GM21360 (cell line): ENCODE measurements around the gene INTS2.
"Not testable (repeated sequence)": the region's sequence is repeated elsewhere in the genome, so short reads cannot be mapped to it uniquely, and the experiment has no call there.

Experiments used
- ATAC-seq: cut with Tn5 transposase; IDR thresholded peaks from one replicate; pipeline ENCODE4 v1.9.1; 2021; ENCODE audit warnings: mild to moderate bottlenecking, moderate library complexity; ENCODE audit not compliant: unreplicated experiment

Gene INTS2

DNA sequence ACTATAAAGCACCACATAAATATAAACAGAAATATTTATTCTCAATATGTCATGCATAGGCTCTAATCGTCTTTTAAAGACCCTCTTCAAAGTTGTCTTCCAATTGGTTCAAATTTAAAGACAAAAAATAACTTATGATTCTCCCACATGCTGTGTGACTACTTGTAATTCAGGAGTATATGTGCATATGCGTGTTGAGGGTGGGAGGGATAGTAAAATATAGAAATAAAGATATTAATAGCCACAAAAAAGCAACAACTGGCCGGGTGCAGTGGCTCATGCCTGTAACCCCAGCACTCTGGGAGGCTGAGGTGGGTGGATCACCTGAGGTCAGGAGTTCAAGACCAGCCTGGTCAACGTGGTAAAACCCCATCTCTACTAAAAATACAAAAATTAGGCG is 33.5 kb downstream of the INTS2 start:
- not testable (repeated sequence) for ATAC-seq

DNA sequence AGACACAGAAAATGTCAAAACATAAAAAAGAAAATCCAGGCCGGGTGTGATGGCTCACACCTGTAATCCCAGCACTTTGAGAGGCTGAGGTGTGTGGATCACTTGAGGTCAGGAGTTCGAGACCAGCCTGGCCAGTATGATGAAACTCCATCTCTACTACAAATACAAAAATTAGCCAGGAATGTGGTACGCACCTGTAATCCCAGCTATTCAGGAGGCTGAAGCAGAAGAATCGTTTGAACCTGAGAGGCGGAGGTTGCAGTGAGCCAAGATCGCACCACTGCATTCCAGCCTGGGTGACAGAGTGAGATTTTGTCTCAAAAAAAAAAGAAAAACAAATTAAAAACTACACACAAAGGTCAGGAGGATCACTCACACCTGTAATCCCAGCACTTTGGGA is 40.0 kb downstream of the INTS2 start:
- not testable (repeated sequence) for ATAC-seq

DNA sequence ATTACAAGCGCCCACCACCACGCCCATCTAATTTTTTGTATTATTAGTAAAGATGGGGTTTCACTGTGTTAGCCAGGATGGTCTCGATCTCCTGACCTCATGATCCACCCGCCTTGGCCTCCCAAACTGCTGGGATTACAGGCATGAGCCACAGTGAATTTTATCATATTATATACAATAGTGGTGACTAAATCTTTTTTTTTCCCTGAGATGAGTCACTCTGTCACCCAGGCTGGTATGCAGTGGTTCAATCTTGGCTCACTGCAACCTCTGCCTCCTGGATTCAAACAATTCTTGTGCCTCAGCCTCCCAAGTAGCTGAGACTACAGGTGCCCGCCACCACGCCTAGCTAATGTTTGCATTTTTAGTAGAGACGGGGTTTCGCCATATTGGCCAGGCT is 41.9 kb downstream of the INTS2 start:
- not testable (repeated sequence) for ATAC-seq

DNA sequence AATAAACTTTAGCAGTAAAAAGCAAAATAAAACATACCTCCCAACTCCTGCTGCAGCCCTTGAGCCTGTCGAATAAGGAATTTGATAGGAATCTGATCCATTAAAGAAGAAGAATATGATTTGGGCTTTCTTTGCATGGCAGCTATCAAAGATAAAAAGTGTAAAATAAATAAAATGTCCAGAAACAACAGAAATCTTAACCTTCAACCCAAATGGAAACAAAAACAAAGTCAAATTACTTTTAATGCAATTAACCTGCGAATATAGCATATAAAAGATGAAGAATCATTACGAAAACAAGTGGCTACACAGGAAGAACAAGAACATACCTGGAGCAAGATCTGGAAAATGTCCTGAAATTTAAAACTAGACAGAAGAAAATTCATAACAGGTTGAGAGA is 42.9 kb downstream of the INTS2 start:
- no peak for ATAC-seq

DNA sequence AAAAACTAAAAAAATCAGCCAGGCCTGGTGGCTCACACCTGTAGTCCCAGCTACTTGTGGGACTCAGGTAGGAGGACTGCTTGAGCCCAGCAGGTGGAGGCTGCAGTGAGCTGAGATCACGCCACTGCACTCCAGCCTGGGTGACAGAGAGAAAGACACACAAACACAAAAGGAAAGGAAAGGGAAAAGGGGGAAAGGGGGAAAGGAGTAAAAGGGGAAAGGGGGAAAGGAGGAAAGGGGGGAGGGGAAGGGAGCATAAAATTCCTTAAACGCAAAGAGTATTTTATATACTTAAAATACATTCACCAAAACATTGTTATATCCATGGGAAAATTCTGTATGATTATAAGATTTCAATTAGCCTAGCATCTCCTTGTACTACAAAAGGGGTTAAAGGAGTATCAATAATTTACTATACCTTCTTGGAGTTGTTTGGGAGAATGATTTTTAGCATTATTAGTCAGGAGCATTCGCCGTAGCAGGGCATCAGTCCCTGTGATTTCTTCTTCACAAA is 47.1 kb downstream of the INTS2 start:
- ATAC-seq, result no peak

DNA sequence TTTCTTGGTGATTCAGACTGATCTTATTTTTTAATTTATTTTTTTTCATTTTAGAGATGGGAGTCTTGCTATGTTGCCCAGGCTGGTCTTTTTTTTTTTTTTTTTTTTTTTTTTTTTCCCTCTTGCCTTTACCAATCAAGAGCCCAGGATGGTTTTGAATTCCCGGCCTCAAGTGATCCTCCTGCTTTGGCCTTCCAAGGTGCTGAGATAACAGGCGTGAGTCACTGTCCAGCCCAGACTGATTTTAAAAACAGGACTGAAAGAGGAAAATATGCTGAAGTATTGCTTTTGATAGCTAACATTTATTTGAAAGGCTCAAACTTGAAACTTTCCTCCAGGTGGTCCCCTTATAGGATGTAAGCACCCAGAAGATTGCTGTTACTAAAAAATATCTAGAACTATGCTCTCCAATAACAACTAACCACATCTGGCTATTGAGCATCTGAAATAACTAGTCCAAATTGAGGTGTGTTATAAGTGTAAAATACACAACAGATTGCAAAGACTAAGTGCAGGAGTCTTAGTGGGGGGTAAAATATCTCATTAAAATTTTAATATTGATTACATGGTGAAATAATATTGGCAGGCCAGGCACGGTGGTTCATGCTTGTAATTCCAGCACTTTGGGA is 48.7 kb downstream of the INTS2 start:
- no peak for ATAC-seq

DNA sequence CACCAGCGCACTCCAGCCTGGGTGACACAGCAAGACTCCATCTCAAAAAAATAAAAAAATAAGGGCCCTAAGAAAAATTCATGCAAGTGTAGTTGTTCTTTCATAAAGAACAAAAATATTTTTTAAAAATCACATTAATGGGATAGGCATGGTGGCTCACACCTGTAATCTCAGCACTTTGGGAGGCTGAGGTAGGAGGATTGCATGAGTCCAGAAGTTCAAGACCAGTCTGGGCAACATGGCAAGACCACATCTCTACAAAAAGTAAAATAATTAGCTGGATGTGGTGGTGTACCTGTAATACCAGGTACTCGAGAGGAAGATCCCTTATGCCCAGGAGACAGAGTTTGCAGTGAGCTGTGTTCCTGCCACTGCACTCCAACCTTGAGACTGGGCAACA is 49.3 kb downstream of the INTS2 start:
- ATAC-seq, result no peak

DNA sequence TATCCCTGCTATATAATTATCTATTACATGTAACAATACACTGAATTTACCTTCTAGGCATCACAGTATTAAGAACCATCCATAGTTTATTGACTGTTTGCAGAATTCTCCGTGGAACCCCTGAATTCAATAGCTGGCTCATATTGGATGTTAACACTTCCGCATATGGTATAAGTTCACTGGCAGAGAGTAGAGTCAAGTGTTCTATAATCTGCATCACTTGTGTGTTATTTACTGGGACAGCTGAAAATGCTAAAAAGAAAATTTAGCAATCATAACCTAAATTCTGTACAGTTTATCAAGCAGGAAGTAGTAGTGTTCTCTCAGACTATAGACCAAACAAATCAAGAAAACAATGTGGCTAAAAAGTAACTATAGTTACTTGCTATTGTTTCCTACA is 49.9 kb downstream of the INTS2 start:
- ATAC-seq, result no peak

DNA sequence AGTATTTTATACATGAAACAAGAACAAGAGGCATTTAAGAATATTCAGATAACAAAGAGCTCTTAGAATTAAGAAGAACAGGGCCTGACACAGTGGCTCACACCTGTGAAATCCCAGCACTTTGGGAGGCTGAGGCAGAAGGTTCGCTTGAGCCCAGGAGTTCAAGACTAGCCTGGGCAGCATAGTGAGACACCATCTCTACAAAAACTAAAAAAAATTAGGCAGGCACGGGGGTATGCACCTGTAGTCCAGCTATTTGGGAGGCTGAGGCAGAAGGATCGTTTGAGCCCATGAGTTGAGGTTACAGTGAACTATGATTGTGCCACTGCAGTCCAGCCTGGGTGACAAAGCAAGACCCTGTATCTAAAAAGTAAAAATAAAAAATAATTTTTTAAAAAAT is 52.0 kb downstream of the INTS2 start:
- ATAC-seq, result no peak

DNA sequence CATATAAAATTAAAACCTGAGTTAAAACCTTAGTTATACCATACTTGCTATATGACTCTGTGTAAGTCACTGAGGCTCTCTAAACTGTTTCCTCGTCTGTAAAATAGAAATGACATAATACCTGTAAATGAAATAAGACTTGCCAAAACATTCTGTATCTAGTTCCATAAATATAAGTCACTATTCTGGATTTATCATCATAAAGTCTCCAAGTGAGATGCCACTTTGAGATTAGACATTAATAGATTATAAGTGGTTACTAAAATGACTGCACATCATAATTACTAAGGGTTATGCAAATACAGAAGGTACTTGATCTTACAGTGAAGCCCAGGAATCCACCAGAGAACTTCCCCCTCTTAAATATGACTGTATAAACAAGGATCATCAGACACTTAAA is 52.5 kb downstream of the INTS2 start:
- no peak for ATAC-seq

DNA sequence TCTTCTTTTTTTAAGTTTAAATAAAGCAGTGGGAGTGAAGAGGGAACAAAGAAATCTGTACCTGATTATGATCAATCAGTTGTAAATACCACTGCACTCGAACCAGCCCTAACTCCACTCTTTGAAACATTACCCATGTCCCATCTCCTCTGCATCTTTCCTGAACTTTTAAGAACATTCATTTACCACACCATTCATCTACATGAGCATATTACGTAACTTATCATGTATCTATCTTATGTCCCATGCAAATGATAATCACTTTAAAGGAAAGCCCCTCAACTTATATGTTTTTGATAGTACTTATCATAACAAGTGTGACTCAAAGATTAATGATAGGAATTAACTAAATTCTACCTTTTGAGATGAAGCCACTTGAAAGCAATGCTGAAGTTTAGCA is 53.7 kb downstream of the INTS2 start:
- ATAC-seq, result no peak

DNA sequence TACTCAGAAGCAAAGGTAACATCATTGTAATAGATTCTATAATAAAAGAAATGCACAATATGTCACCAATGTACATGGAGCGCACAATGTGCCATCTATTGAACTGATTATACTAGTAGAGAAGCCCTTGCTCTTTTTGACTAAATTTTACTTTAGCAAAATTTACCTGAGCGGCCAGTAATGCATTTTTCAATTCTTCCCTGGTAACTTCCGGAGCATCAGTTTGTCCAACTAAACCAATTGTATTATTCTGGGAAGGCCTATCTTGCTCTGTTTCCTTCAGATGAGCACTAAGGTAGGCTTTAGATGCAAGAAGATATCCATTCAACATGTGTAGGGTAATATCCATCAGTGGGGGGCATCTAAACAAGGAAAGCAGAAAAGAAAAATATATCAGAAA is 55.7 kb downstream of the INTS2 start:
- ATAC-seq, result no peak

DNA sequence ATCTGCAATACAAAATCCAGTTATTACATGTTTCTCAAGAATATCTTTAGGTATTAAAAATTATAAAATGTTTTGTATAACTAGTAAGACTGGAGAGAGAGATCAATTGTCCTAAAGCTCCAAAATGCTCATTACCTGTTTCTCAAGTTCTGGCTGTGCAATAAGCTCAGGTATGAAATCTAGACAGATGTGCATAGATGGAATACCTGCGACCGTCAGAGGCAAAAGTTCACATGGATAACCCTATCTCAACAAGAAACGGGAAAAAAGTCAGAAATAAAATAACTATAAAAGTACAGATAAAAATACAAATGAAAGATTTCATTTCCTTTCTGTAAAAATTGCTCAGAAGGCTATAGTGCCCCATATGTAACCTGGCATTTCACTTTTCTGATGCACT is 58.6 kb downstream of the INTS2 start:
- ATAC-seq, result no peak

DNA sequence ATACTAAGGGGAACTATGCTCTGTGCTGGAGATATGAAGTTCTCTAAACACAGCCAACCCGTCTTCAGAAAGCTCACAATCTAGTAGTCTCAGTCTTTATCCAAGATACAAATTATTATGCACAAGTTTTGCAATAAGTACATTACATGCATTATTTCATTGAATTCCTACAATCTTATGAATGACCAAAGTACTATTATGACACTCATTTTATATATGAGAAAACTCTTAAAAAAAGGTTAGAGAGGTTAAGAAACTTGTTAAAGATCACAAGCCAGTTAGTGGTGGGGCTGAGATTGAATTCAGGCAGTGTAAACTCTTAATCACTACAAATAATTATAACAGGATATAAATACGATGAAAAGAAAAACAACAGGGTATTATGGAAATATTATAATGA is 59.7 kb downstream of the INTS2 start:
- no peak for ATAC-seq

DNA sequence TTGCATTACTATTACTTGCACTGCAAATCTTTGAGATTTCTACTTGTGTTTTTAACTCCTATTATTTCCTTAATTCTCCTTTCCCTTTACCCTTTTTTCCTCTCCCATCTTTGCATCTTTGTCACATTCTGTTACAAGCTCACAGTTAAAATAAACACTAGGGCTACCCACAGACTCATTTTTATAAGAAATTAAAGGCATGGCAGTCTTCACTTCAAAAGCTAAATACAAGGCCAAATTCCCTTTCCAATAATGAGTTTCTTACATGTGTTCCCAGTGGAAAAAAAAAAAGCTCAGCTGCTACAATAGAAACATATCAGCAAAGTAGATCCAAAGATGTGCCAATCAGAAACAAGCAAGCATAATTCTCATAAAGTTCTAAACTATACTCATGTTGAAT is 60.7 kb downstream of the INTS2 start:
- ATAC-seq, result no peak

DNA sequence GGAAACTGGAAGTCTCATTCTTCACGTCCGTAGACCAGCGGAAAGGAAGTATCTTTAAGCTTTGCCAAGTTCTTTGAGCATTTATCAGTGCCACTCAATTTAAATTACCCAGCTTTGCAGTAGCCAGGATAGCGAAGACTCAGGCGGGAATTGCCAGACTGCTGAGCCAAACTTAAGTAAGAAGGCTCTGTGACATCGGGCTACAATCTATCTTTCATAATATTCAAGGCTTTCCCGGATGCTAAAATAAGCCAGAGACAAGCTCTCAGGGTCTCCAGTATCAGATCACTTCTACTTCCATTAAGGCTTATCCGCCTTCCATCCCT is 64.0 kb downstream of the INTS2 start:
- peak; percentile 29 for ATAC-seq

DNA sequence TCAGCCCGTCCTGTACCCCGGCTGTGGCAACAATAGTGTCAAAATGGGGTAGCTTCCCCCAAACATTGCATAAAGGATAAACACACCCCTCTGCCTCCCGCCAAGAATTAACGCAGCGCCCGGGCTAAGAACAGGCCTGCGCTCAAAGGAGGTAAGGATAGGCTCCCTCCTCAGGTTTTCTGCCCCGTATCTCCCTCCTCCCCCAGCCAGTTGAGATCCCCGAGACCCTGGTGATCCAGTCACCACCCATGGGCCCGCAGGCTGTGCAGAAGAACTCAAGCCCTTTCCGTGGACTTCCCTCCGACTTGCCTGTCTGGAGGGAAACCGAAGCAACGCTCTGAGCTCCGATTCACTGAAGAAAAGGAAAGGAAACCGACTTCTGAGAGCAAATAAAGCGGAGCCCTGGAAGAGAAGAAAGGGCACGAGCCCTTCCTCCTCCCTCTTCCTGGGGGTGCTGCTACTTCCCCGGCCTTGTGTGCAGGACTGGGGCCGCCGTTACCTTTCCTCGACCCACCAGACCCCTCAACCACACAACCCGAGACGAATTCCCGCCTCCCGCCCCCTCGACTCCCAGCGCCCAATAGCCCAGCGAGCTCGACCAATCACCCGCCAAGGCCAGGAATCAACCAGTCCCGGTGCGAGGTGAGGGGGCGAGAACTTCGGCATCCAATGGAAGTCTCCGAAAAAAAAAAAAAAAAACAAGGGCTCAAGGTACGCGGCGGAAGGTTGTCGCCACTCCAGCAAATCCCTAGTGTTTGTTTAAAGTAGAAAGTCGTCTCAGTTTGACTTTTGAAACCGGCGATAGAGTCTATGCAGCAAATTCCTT is 64.6 kb downstream of the INTS2 start, which contains the start of gene BRIP1:
Gene BRIP1, minus strand, starts transcription at position 554 of the 826 bp plus-strand sequence. CDS start 1,989 bp downstream, outside the sequence.
- peak; percentile 86 for ATAC-seq

DNA sequence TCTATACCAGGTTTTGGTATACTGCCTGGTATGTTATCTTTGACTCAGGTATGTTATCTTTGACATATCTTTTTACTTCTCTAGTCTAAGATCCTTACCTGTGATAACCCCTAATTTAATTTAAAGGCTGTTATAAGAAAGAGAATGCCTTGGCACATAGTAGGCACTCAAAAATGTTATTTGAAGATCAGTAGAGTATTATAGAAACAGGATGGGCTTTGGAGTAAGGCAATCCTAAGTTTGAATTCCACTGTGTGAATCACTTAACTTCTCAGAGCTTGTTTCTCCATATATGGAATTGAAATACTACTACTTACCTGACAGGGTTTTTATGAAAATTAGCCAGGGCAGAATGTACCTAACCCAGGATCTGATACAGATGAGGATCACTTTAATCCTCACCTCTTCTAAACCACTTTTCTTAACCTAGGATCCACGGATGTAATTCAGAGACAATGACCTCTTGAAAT is 65.6 kb downstream of the INTS2 start:
- no peak for ATAC-seq

DNA sequence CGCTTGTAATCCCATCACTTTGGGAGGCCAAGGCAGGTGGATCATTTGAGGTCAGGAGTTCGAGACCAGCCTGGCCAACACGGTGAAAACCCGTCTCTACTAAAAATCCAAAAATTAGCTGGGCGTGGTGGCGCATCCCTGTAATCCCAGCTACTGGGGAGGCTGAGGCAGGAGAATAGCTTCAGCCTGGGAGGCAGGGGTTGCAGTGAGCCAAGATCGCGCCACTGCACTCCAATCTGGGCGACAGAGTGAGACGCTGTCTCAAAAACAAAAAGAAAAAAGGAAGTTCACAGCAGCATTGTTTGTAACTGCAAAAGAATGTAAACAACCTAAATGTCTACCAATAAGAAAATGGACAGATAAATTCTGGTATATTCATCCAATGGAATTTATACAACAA is 67.4 kb downstream of the INTS2 start:
- ATAC-seq, result not testable (repeated sequence)

DNA sequence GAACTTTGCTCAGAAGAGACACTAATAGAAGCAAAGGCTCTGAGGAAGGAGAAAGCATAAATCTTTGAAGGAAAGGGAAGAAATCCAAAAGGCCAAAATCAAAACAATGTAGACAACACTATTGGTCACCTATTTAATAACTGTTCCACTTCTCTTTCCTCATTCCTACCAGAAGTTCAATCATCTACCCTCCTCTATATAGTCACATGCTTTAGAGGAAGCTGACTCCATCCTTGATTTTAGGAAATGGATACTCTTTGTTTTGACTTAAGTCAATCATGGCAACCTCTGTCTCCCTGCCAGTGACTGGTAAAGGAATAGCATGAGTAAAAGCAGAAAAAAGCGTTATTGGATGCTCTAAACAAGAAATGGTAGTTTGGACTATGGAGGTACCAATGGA is 71.7 kb downstream of the INTS2 start:
- ATAC-seq, result no peak

DNA sequence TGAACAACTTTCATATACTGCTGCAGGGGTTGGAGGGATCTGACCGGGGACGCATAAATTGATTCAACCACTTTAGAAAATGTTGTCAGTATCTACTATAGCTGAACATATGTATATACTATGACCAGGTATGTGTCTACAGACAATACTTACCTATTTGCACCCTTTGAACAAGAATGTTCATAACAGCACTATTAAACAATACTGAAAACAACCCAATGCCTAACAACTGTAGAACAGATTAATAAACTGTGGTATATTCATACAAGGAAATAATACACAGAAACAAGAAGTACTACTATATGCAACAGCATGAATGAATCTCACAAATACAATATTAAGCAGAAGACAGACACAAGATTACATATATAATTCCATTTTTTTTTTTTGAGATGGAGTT is 74.9 kb downstream of the INTS2 start:
- no peak for ATAC-seq

DNA sequence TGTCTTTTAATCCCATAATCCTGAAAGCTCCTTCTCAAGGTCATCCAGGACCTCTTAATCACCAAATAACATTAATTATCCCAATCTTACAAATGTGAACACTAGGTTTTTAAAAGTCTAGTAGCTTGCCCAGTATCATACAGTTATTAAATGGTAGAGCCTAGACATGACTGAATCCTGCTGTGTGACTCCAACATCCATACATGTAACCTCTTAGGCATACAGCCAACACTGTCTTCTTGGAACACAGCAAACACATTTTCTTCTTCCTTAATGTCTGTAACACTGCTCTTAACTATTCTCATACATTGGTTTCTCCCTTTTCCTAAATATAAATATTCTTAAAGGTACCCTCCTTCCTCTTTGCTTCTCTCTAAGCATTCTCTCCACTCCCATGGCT is 78.1 kb downstream of the INTS2 start:
- no peak for ATAC-seq
